Trophoblast cell (in vitro differentiated cells and primary cell): ENCODE data around the gene ACVR2B.
A peak's percentile ranks its signal among the peaks of the same experiment; 100 is the strongest.

Experiments used
- DNase-seq, 2 donors: peaks; one replicate each; pipeline ENCODE4 v3.0.0-alpha.2; 2016
- H2AFZ ChIP-seq: 2 replicates; pipeline ENCODE4 v1.6.1; 2013; ENCODE audit warnings: low read length, moderate library complexity, mild to moderate bottlenecking; ENCODE audit not compliant: insufficient read depth, poor library complexity
- H2AK5ac ChIP-seq: 2 replicates; pipeline ENCODE4 v1.6.1; 2013; ENCODE audit warnings: mild to moderate bottlenecking, low read length
- H2BK120ac ChIP-seq: 2 replicates; pipeline ENCODE4 v1.6.1; 2013; ENCODE audit warnings: low read length, mild to moderate bottlenecking, moderate library complexity; ENCODE audit not compliant: insufficient read depth, poor library complexity
- H2BK12ac ChIP-seq: 2 replicates; pipeline ENCODE4 v1.6.1; 2013; ENCODE audit warnings: mild to moderate bottlenecking, low read length, moderate library complexity
- H2BK5ac ChIP-seq: 2 replicates; pipeline ENCODE4 v1.6.1; 2013; ENCODE audit warnings: low read length, low read depth, moderate library complexity, mild to moderate bottlenecking; ENCODE audit not compliant: poor library complexity
- H3K14ac ChIP-seq: 2 replicates; pipeline ENCODE4 v1.6.1; 2013; ENCODE audit warnings: mild to moderate bottlenecking, low read length
- H3K18ac ChIP-seq: 2 replicates; pipeline ENCODE4 v1.6.1; 2013; ENCODE audit warnings: mild to moderate bottlenecking, low read length
- H3K23ac ChIP-seq: 2 replicates; pipeline ENCODE4 v1.6.1; 2013; ENCODE audit warnings: low read length
- H3K27ac ChIP-seq: 2 replicates; pipeline ENCODE4 v1.5.1; 2013; ENCODE audit warnings: low read depth, mild to moderate bottlenecking, inconsistent platforms, low read length, moderate library complexity
- H3K27me3 ChIP-seq: 2 replicates; pipeline ENCODE4 v1.6.1; 2013; ENCODE audit warnings: inconsistent platforms, mild to moderate bottlenecking, low read length, moderate library complexity; ENCODE audit not compliant: insufficient read depth
- H3K36me3 ChIP-seq, 2 experiments: 1 replicate in 1 of 2; 2 replicates in 1 of 2; pipeline ENCODE4 v1.6.1; 2013; ENCODE audit warnings: low read length in 2 of 2, mild to moderate bottlenecking in 2 of 2, moderate library complexity in 1 of 2; ENCODE audit not compliant: insufficient read depth in 2 of 2, control insufficient read depth in 1 of 2
- H3K4ac ChIP-seq: 2 replicates; pipeline ENCODE4 v1.6.1; 2013; ENCODE audit warnings: low read depth, mild to moderate bottlenecking, low read length, moderate library complexity
- H3K4me1 ChIP-seq, 2 experiments: 1 replicate in 1 of 2; 2 replicates in 1 of 2; pipeline ENCODE4 v1.6.1; 2013; ENCODE audit warnings: low read length in 2 of 2, mild to moderate bottlenecking in 2 of 2, moderate library complexity in 1 of 2; ENCODE audit not compliant: insufficient read depth in 2 of 2, control insufficient read depth in 1 of 2
- H3K4me2 ChIP-seq: 2 replicates; pipeline ENCODE4 v1.6.1; 2013; ENCODE audit warnings: inconsistent platforms, mild to moderate bottlenecking, low read length, moderate library complexity
- H3K4me3 ChIP-seq: 2 replicates; pipeline ENCODE4 v1.5.1; 2013; ENCODE audit warnings: mild to moderate bottlenecking, low read depth, low read length, inconsistent platforms
- H3K79me1 ChIP-seq: one replicate; pipeline ENCODE4 v1.6.1; 2013; ENCODE audit warnings: low read length
- H3K79me2 ChIP-seq: 2 replicates; pipeline ENCODE4 v1.6.1; 2013; ENCODE audit warnings: low read length, mild to moderate bottlenecking; ENCODE audit not compliant: control insufficient read depth, insufficient read depth, poor library complexity
- H3K9ac ChIP-seq: 2 replicates; pipeline ENCODE4 v1.6.1; 2013; ENCODE audit warnings: mild to moderate bottlenecking, low read length
- H3K9me3 ChIP-seq: 2 replicates; pipeline ENCODE4 v1.6.1; 2013; ENCODE audit warnings: low read depth, mild to moderate bottlenecking, control low read depth, inconsistent platforms, low read length; ENCODE audit not compliant: insufficient read depth
- H4K12ac ChIP-seq: 2 replicates; pipeline ENCODE4 v1.6.1; 2013; ENCODE audit warnings: low read depth, mild to moderate bottlenecking, low read length, moderate library complexity
- H4K8ac ChIP-seq: 2 replicates; pipeline ENCODE4 v1.6.1; 2013; ENCODE audit warnings: low read depth, mild to moderate bottlenecking, low read length, moderate library complexity
- H4K91ac ChIP-seq: one replicate; pipeline ENCODE4 v1.6.1; 2013; ENCODE audit warnings: low read depth, mild to moderate bottlenecking, low read length, moderate library complexity
- WGBS: extraction: QIAGEN DNeasy Blood & Tissue Kit; methylation state at CpG from one replicate; pipeline ENCODE4 v1.1.7; 2013; ENCODE audit warnings: missing lambda C conversion rate; ENCODE audit not compliant: insufficient read length, insufficient coverage; ENCODE audit errors: extremely low coverage; 5-methylcytosine and 5-hydroxymethylcytosine counted together

Gene ACVR2B

DNA sequence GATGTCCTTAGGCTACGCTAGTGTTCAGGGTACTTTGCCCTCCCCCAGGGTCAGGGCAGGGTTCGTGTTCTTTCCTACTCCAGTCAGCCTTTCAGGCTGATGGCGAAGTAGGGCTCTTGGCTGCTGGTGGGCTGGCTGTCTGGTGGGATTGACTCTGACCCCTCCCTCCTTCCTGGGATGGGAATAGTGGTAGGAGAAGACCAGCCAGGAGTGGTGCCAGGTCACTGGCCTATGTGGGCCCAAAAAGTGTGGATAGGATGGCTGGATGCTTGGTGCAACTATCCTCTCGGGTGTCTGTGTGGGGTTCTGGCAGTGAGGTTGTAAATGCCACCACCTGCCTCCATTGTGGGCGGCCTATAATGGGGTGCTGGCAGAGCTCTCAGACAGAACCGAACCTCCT is 22.0 kb downstream of the ACVR2B start:
- H3K27ac ChIP-seq: no peak overlapping the region
- no peak overlapping the region for H2BK12ac ChIP-seq
- no peaks in the 10 kb centered on the region for H3K27me3 ChIP-seq
- peaks cover 5% of the 10 kb centered on the region for H3K79me2 ChIP-seq
- no peak overlapping the region for H3K9ac ChIP-seq
- no peak overlapping the region for H4K91ac ChIP-seq
- H3K23ac ChIP-seq: no peak overlapping the region
- no peak overlapping the region for H2BK5ac ChIP-seq
- no peaks in the 10 kb centered on the region for H3K79me1 ChIP-seq
- no peak overlapping the region for H2BK120ac ChIP-seq
- H3K9me3 ChIP-seq: peaks cover 1% of the 10 kb centered on the region
- no peak overlapping the region for H2AK5ac ChIP-seq
- H3K18ac ChIP-seq: peak overlapping the region; percentile 73
- peaks cover 13 to 17% of the 10 kb centered on the region in 2 experiments for H3K4me1 ChIP-seq
- no peak overlapping the region for H4K12ac ChIP-seq
- H3K4ac ChIP-seq: no peak overlapping the region
- H3K4me2 ChIP-seq: no peak overlapping the region
- H3K14ac ChIP-seq: no peak overlapping the region
- no peak overlapping the region for H3K4me3 ChIP-seq
- no peak for DNase-seq
- no peak overlapping the region for H2AFZ ChIP-seq
- no peak overlapping the region for H4K8ac ChIP-seq
- no CpG with 5 or more reads among the region's 6 CpGs for WGBS
- H3K36me3 ChIP-seq: peaks cover 20 to 22% of the 10 kb centered on the region in 2 experiments

DNA sequence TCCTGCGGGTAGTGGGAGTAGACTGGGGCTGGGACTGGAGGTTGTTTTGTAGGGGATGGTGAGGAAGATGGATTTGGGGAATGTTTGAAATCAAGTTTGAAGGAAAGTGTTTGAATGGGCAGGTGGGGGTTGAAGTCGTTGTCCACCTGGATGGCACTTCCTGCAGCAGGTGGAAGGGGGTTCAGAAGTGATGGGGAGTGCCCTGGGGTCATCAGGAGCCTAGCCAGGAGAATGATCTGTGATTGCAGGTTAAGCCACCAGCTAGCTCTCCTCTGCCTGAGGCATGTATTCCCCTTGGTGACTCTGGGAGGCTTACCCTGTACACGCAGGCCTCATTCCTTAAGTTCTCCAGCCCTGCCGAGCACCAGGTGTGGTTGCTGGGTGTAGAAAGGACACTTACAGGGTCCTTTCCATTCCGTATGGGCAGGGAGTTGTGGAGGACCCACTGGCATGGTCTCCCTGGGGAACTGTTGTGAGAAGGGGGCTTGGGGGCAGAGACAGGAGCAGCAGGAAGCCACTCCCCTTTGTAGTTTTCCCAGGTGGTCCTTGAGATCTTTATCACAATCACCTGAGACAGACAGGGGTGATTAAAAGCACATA is 22.6 kb downstream of the ACVR2B start:
- Histone ChIP-seq H3K23ac (no peak overlapping the region), H3K4me3 (no peak overlapping the region), H3K27me3 (no peaks in the 10 kb centered on the region), H3K9ac (no peak overlapping the region), H3K9me3 (peaks cover 1% of the 10 kb centered on the region), H3K18ac (no peak overlapping the region), H4K91ac (no peak overlapping the region), H4K12ac (no peak overlapping the region), H3K79me1 (no peaks in the 10 kb centered on the region), H3K79me2 (peaks cover 5% of the 10 kb centered on the region), H3K4ac (no peak overlapping the region), H2BK120ac (no peak overlapping the region), H2BK12ac (no peak overlapping the region), H2AK5ac (no peak overlapping the region), H3K27ac (no peak overlapping the region), H3K14ac (no peak overlapping the region), H2AFZ (no peak overlapping the region), H3K4me2 (no peak overlapping the region), H4K8ac (no peak overlapping the region), H2BK5ac (no peak overlapping the region), H3K4me1 (peaks cover 13 to 17% of the 10 kb centered on the region in 2 experiments), H3K36me3 (peaks cover 25 to 28% of the 10 kb centered on the region in 2 experiments)
- WGBS: no CpG with 5 or more reads among the region's 5 CpGs
- DNase-seq: no peak

DNA sequence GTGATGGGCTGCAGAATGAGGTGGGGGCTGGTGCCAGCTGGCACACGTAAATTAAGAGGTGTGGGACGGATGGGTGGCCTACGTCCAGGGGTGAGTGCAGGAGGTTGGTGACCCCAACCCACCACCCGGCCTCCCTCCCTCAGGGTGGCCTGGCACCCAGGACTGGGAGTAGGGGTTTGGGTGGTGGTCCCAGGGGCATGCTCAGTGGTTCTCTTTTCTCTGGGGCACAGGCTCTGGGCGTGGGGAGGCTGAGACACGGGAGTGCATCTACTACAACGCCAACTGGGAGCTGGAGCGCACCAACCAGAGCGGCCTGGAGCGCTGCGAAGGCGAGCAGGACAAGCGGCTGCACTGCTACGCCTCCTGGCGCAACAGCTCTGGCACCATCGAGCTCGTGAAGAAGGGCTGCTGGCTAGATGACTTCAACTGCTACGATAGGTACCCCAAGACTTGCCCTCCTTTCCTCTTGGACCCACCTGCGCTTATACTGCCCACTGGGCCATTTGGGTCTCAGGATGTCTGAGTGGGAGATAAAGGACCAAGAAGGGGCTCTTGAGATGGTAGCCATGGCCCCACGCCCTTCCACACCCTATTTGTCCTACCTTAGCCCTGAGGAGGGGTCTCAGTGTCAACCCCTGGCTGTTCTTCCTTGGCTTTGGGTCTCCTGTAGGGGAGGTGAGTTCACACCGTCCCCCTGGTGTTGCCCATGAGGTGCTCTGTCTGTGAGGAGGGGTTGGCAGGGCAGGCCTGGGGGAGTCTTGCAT is 23.5 kb downstream of the ACVR2B start:
- no peak overlapping the region for H2BK120ac ChIP-seq
- no peak overlapping the region for H3K23ac ChIP-seq
- no peaks in the 10 kb centered on the region for H3K27me3 ChIP-seq
- no CpG with 5 or more reads among the region's 21 CpGs for WGBS
- H3K4me2 ChIP-seq: no peak overlapping the region
- H3K27ac ChIP-seq: no peak overlapping the region
- H3K4me3 ChIP-seq: no peak overlapping the region
- H2AFZ ChIP-seq: no peak overlapping the region
- peaks cover 3% of the 10 kb centered on the region for H3K9me3 ChIP-seq
- peaks cover 32 to 34% of the 10 kb centered on the region in 2 experiments for H3K36me3 ChIP-seq
- H3K9ac ChIP-seq: no peak overlapping the region
- no peak overlapping the region for H4K12ac ChIP-seq
- no peak for DNase-seq
- no peak overlapping the region for H4K8ac ChIP-seq
- H2BK12ac ChIP-seq: no peak overlapping the region
- H4K91ac ChIP-seq: no peak overlapping the region
- H3K79me1 ChIP-seq: no peaks in the 10 kb centered on the region
- no peak overlapping the region for H2AK5ac ChIP-seq
- peaks cover 13 to 17% of the 10 kb centered on the region in 2 experiments for H3K4me1 ChIP-seq
- H3K79me2 ChIP-seq: peaks cover 5% of the 10 kb centered on the region
- H3K14ac ChIP-seq: no peak overlapping the region
- no peak overlapping the region for H3K18ac ChIP-seq
- no peak overlapping the region for H3K4ac ChIP-seq
- H2BK5ac ChIP-seq: no peak overlapping the region

DNA sequence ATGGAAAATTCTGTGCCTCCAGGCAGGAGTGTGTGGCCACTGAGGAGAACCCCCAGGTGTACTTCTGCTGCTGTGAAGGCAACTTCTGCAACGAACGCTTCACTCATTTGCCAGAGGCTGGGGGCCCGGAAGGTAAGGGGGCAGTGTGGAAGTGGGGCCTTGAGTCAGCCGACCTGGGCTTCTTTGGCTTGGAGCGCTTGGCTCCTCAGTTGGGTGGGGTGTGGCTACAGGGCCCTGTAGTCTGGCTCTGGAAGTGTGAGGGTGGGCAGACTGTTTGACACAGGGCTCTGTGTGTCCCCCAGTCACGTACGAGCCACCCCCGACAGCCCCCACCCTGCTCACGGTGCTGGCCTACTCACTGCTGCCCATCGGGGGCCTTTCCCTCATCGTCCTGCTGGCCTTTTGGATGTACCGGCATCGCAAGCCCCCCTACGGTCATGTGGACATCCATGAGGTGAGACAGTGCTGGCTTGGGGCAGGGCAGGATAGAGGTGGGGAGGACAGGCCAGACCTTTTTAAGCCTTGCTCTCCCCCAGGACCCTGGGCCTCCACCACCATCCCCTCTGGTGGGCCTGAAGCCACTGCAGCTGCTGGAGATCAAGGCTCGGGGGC is 24.3 kb downstream of the ACVR2B start:
- no peak overlapping the region for H2AK5ac ChIP-seq
- DNase-seq: no peak
- no peak overlapping the region for H2BK5ac ChIP-seq
- H3K79me1 ChIP-seq: no peaks in the 10 kb centered on the region
- H3K4ac ChIP-seq: no peak overlapping the region
- no peak overlapping the region for H3K4me3 ChIP-seq
- peaks cover 39 to 41% of the 10 kb centered on the region in 2 experiments for H3K36me3 ChIP-seq
- H3K18ac ChIP-seq: no peak overlapping the region
- H2AFZ ChIP-seq: no peak overlapping the region
- no peak overlapping the region for H3K14ac ChIP-seq
- H3K23ac ChIP-seq: no peak overlapping the region
- H3K4me2 ChIP-seq: no peak overlapping the region
- no peak overlapping the region for H2BK120ac ChIP-seq
- H3K79me2 ChIP-seq: peaks cover 5% of the 10 kb centered on the region
- no peak overlapping the region for H3K27ac ChIP-seq
- no peaks in the 10 kb centered on the region for H3K27me3 ChIP-seq
- H3K9ac ChIP-seq: no peak overlapping the region
- H4K8ac ChIP-seq: no peak overlapping the region
- no peak overlapping the region for H2BK12ac ChIP-seq
- no peak overlapping the region for H4K12ac ChIP-seq
- H3K9me3 ChIP-seq: peaks cover 3% of the 10 kb centered on the region
- WGBS: no CpG with 5 or more reads among the region's 15 CpGs
- no peak overlapping the region for H4K91ac ChIP-seq
- H3K4me1 ChIP-seq: peaks cover 11% of the 10 kb centered on the region in 2 experiments
